ENCODE data around the gene SLC25A15. TPM values are rescaled to one million over a fixed set of nuclear protein-coding genes. Genes with fewer than 3 reads are reported as not detected.

SLC25A15 gene
- 1 to 10 TPM; 3.8 to 7.0 TPM for total RNA-seq
- long read RNA-seq, donor 1, partial matches to known transcripts = 0 of 2 reads
- long read RNA-seq, donor 1, other reads (novel, unspliced or antisense) = 2 of 2 reads
- long read RNA-seq, donor 2 = 0 reads

DNA sequence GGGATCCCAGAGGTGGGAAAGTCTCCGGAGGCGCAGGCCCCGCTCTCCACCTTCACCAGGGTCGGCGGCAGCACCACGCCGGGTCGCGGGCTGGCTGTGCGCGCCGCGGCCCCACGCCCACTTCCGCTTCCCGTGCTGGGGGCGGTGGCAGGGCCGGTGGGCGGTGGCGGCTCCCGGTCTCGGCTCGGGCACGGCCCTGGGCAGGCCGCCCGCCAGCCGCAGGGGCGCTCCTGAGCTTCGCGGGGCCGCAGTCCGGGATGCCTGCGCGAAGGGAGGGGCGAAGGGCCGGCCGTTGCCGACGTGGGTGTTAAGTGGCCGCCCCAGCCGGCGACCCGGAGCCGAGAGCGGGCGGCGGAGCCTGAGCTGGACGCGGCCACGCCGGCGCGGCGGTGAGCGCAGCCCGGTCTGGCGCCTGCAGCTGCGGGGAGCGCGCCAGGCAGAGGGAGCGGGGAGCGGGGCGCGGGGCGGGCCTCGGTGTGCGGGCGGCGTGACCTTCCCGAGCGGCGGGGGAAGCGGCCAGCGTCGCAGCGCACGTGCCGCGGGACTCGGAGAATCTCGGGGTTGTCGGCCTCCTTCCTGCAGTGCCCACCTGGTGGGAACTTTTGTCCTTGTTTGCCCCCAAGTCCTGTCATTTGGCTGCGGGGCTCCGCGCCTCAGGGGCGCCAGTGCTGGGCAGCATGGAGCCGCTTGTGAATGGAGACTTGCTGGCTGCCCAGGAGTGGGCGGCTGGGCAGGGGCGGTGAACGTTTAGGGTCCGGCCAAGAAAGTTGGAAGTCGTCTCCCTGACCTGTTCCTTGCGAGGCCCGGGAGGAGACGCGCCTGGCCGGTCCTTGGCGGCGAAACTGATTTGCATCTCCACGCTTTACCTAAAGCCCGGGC lies at the start of gene SLC25A15:
Gene SLC25A15, plus strand, starts transcription at position 337 of the 879 bp plus-strand sequence. CDS start 3,616 bp downstream, outside the sequence.
- peak; percentile 93 for DNase-seq (ENCODE audit: low spot score)
- intact Hi-C loops (cut with DNase I) = no loop called here

DNA sequence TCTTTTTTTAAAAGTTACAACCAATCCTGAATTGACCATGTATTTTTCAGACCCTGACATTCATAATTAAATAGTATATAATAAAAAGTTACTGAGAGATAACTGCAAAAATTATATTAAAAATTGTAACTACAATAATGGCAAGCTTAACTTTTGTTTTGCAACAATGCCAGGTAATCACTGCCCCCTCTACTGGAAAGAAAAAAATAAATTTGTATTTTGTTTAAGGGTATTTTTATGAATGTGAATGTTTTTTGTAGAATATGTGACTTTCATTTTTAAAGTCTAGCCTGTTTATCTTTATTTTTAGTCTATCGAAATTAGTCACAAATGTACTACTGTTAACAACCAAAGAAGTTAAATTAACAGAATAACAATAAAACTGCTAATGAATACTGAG lies 40.1 kb upstream of the SLC25A15 start:
- intact Hi-C loops (cut with DNase I) = no loop called here
- no peak for DNase-seq (ENCODE audit: low spot score)

DNA sequence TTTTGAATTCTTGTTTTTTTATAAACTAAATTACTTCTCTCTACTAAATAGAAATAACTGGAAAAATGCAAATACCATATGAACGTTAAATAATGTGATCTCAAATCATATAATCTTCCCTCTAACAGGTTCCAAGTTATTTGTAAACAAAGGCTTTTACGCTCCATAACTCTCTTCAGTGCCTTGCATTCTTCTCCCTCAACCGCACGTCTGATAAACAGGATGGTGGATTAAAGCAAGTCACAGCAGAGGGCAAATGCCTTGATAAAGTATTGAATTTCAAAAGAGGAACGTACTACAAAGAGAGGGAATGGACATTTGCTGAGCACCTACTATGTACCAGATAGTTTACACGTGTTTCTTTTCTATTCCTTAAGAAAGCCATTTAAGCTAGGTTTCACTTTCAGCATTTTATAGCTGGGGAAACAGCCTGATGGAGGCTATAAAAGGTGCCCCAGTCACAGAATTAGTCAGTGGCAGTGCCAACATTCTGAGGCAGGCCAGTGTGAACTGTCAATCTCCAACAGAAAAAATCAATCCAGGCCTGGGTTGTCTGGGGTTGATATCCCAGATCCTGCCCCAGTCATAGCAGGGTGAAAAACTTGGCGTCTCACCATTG lies 34.2 kb upstream of the SLC25A15 start:
- intact Hi-C loops (cut with DNase I) = no loop called here

DNA sequence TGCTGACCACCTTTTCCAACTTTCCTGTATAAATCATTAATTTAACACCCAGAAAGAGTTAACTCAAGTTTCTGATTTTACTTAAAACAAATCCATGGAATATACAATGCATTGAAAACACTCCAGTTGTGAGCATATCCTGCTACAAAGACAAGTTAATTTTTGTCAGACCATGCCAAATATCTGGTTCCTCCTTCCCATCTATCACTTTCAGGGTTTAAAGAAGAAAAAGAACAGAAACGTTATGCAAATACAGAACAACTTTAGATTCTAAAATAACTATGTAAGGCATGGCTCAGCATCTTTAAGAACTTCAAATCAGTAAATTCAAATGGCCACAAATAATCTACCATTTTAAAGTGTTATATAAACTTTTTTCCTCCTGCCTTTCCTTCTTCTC lies 33.4 kb upstream of the SLC25A15 start:
- no peak for DNase-seq (ENCODE audit: low spot score)

More for the DNA sequence above, 34.2 kb upstream of the SLC25A15 start:
- no peak for DNase-seq (ENCODE audit: low spot score)

DNA sequence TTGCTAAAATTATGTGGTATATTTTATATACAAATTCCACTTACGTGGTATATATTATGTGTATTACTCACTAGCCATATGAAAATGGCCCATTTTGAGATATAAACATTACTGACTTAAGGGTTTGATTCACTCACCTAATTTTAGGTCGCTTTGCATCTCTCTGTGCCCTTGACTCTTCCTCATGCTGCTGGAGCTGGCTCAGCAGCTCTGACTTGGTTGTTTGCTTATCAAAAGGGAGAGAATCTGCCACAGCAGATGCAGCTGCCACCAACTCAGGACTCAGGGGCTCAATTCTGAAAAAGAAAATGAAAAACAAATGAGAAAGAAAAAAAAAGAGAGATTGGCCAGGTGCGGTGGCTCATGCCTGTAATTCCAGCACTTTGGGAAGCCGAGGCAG lies 30.6 kb upstream of the SLC25A15 start:
- no peak for DNase-seq (ENCODE audit: low spot score)
- intact Hi-C loops (cut with DNase I) = no loop called here

More for the DNA sequence above, 33.4 kb upstream of the SLC25A15 start:
- intact Hi-C loops (cut with DNase I) = no loop called here

DNA sequence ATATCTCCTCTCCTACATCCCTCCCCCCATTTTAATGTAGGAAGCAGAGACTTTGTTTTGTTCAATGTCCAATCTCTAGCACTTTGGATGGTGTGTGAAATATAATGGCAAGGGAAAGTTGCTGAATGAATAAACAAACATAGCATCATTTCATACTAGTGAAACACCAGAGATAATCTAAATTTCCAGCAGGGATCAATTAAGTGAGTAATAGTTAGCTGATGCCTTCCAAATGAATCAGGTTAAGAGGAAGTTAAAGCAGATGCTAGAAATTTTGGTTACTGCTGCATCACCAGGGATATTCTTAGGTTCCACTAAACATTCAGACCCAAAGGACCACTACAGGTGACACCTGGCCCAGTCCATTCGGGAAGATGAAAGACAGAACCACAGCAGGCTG lies 26.6 kb upstream of the SLC25A15 start:
- no peak for DNase-seq (ENCODE audit: low spot score)
- intact Hi-C loops (cut with DNase I) = no loop called here

DNA sequence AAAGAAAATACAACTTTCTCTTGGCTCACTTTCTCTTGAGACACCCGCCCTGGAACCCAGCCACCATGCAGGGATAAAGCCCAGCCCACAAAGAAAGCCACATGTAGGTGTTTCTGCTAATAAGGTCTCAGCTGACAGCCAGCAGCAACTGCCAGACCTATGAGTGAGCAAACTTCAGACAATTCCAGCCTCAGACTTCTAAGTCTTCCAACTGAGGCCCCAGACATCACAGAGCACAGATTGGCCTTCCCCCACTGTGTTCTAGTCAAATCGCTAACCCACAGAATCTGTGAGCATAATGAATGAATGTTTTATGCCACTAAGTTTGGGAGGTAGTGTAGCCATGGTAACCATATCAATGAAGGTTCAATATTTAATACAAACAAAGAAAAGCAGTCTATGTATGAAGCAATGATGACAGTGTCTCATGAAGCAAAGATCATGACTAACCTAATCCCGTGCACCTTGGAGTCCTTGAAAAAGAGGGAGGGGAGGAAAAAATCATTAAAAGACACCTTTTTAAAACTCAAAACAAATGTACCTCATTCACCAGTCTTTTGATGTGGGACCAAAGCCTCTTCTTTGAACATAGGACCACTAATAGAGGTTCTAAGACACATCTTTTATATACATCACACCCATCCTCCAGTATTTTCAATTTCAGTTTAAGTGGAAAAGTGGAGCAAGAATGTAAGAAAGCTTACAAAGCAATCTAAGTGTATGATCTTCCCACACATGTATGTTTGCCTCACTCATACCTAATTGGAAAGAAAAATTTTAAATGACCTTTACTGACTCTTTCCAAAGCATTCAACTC lies 24.6 kb upstream of the SLC25A15 start:
- no peak for DNase-seq (ENCODE audit: low spot score)
- intact Hi-C loops (cut with DNase I) = no loop called here

DNA sequence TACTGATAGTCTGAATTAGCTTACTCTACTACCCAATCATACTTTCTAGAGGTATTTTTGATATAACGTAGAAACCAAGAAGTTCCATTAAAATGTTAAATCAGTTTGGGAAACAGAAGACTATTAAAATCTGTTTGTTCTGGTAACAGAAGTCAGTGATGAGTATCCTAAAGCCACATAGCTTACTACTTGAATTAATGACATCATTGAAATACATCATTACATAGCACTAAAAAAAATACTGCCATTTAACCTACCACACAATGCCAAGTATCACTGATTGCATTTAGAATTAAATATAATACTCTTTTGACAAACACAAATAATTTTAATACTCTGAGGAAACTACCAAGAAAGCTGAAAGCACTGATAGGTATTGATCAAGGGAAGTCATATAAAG lies 23.8 kb upstream of the SLC25A15 start:
- DNase-seq (ENCODE audit: low spot score) = no peak
- intact Hi-C loops (cut with DNase I) = no loop called here

DNA sequence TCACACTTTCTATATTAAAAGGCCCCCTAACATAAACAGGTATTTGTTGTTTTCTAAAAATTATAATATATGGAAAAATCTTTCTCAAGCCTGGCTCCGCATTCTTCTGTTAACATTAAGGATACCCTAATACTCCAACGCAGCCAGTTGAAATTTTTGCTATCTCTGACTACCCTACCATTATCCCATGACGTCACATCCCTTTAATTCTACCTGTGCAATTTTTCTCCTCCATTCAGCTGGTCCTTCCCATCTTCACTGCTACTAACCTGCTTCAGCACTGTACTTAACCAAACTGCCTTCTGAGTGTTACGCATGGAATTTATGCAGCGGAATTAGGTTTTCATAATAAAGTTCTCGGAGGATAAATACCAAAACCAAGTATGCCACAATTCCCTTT lies 19.4 kb upstream of the SLC25A15 start:
- intact Hi-C loops (cut with DNase I) = no loop called here
- DNase-seq (ENCODE audit: low spot score) = no peak

DNA sequence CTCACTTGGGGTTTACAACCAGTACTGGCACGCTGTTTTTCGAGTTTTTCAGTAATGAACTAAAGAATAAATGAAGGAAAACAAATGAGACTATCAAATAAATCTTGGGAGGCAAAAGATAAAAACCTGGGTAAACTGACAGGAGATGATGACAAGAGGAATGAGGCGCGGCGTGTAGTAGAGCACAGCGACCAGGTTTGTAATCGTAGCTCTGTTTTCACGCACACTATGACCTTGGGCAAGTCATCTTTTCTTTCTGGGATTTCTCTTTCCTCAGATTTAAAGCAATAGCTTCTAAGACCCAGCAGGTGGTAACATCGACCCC lies 18.8 kb upstream of the SLC25A15 start:
- no peak for DNase-seq (ENCODE audit: low spot score)
- intact Hi-C loops (cut with DNase I) = no loop called here

DNA sequence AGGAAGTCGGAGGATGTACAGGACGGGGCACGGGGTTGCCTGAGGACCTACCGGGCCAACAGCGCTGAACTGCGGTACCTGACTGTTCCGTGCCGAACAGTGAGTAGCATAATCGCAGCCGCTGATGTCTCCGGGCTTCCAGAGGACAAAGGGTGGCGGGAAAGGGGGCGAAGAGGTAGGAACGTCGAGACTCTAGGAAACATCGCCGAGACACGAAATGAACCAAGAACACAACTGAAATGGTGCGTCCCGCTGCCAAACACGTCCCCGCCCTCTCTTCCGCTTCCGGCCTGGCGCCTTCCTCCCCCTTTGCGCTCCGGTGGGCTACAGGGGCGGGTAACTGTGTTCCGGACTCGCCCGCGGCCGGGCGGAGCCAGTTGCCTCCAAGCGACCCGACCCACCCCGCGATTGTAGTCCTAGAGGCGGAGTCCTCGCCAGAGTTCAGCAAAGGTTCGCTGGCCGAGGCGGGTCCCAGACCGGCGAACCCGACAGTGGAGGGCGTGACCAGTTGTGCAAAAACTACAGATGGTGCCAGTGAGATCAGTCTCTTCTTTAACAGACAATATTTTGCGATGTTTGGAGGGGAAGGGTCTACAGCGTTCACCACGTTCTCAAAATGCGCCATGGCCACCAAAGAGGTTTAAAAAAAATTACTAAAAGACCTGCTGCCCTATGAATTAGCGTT lies 18.3 kb upstream of the SLC25A15 start, which contains the start of gene MRPS31:
Gene MRPS31, minus strand, starts transcription at position 257 of the 685 bp plus-strand sequence. Its CDS starts 54 bp downstream, at position 203.
- intact Hi-C loops (cut with DNase I) = no loop called here
- peak; percentile 99 for DNase-seq (ENCODE audit: low spot score)

DNA sequence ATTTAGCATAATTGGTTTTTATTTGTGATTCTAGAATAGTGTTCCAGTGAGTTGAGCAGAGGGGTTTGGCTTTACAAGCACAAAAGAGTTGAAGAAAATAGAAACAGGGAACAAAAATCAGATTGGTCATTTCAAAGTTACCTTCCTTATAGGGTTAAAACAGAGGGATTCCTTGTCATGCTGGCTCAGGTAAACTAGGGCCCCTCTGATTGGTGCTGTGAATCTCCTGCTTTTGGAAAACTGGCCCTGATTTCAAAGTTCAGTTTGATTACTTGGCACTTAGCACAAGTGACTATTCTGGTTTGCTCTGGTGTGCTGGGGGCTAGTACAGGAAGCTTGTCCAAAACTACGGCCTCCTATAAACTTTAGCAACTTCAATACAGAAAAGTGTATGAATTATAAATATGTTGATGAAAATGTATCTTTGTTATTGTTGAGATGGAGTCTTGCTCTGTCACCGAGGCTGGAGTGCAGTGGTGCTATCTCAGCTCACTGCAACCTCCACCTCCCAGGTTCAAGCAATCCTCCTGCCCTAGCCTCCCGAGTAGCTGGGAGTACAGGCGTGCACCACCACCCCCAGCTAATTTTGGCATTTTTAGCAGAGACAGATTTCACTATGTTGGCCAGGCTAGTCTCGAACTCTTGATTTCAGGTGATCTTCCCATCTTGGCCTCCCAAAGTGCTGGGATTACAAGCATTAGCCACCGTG lies 16.5 kb upstream of the SLC25A15 start:
- DNase-seq (ENCODE audit: low spot score) = no peak
- intact Hi-C loops (cut with DNase I) = no loop called here

DNA sequence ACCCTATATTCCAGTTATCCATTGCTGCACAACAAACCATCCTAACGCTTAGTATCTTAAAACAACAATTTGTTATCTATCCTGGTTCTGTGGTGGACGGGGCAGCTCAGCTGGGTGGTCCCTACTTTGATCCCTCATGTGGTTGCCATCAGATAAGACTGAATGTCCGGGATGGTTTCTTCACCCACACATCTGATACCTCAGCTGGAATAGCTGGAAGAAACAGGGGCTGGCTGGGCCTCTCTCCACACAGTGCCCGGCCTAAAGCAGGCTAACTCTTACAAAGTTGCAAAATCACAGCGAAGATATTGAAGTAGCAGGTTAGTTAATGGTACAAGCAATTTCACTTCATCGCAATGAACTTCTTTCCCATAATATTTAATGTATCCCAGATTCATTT lies 14.7 kb upstream of the SLC25A15 start:
- intact Hi-C loops (cut with DNase I) = no loop called here
- DNase-seq (ENCODE audit: low spot score) = no peak

DNA sequence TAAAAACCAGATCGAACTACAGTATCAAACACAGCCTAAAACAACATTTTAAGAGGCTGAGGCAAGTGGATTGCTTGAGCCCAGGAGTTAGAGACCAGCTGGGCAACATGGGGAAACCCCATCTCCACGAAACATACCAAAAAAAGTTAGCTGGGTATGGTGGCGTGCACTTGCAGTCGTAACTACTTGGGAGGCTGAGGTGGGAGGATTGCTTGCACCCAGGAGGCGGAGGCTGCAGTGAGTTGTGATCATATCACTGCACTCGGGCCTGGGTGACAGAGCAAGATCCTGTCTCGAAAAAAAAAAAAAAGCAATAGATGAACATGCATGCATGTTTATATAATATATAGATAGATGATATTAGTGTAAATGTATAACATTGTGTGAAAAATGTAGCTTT lies 13.2 kb upstream of the SLC25A15 start:
- intact Hi-C loops (cut with DNase I) = no loop called here
- DNase-seq (ENCODE audit: low spot score) = no peak

DNA sequence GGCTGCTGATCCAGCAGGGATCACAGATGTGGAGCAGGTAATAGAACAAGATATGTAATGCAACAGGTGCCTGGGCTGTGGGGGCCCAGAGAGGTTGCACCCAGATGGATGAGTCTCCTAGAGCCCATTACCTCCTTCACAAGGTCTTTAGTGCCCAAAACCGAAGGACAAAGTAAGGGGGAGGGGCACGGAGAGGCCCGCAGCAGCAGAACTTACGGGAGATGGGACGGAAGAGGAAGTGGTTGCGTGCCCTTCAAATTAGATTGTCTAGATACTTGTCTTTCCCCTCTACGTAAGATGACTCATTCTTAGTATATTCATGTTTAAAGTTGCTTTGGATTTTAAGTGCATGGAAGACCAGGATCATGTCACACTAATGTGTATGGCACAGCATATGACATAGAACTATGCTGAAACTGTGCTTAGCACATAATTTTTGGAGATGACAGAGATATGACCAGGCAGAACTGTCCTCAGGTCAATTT lies 12.7 kb upstream of the SLC25A15 start:
- no peak for DNase-seq (ENCODE audit: low spot score)
- intact Hi-C loops (cut with DNase I) = no loop called here

DNA sequence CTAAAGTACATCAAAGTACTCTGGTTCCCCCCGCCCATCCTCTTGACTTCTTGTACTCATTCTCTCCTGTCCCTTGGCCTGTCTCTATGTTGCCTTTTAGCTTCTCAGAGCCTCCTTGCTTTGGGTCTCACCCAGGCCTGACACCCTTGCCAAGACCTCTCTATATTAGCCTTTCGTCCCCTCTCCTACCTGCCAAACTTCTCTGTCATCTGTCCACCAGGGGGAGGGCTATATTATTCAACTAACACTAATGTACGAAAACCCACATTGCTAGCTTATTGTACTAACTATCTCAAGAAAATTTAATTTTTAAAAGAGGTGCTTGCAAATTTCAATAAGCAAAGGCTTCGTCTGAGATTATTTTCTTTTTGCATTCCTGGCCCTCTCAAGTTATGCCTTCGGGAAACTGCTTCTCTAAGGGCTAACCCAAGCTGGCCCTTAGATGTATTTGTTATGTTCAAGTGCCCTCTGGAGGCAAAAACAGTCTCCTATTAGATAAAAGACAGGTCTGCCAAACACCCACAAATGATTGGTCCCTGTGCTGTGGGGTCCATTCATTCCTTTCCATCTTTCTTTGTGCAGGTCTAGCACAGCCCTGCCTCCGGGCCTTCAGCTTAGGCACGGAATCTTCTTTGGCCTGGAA lies 12.1 kb upstream of the SLC25A15 start:
- intact Hi-C loops (cut with DNase I) = no loop called here
- no peak for DNase-seq (ENCODE audit: low spot score)

DNA sequence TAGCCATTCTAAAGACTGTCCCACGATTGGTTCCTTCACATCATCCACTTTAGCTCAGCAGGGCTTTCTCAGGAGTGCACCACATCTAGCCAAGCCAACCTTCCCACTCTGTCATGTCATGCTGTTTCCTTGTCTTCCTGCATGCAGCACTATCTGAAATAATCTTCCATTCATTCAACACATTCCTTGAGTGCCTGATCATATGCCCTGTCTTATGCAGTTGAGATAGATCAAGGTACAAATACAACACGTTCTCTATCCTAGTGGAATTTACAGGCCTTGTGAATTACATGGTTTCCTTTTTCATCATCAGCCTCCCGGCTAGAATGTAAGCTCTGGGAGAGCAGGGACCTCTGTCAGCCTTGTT lies 11.6 kb upstream of the SLC25A15 start:
- DNase-seq (ENCODE audit: low spot score) = no peak
- intact Hi-C loops (cut with DNase I) = no loop called here

DNA sequence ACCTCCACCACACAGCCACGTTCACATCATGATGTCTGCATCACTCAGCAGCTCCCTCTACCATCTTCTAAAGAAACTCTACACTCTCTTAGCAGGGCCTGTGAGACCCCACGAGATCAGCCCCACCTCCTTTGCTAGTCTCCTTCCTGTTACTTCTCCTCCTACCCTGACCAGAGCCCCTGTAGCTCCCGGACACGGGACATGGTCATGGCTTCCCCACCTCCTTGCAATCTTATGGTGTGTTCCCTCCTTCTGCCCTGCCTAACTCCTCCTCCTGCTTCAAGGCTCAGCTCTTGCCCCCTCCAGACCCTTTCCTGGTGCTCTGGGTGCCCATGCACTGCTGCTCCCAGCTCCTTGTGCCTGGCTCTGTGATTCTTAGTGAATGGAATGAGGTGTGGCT lies 10.4 kb upstream of the SLC25A15 start:
- no peak for DNase-seq (ENCODE audit: low spot score)
- intact Hi-C loops (cut with DNase I) = no loop called here
